ENCODE measurements around the gene ANXA2R. TPM values are rescaled to one million over a fixed set of nuclear protein-coding genes. Genes with fewer than 3 reads are reported as not detected.
A peak's percentile ranks its signal among the peaks of the same experiment; 100 is the strongest.

The ANXA2R gene
- total RNA-seq, 1 experiment from 2014 or later = 0.72 TPM

GRCh38 chr5:43007246-43007910 lies 32.7 kb downstream of the ANXA2R start:
- ChIA-PET CTCF (interaction anchor here (0.6 to 2.0 kb wide), 15 partner anchors 9 to 477 kb away, joined by 3 to 11 read pairs (median 5); partner anchors contain the start of gene TMEM267), POLR2A (interaction anchor here (1.1 to 1.4 kb wide), 3 partner anchors 10 to 114 kb away, joined by 3 read pairs; partner anchors contain the start of gene ZNF131)
- peak; percentile 38 for ATAC-seq
- Mint-ChIP-seq H3K4me1 (peaks cover 34% of the 10 kb centered on the region), H3K27me3 (ENCODE audit: low read depth) (peaks cover 89% of the 10 kb centered on the region), H3K4me3 (peak overlapping the region; percentile 78), H3K9me3 (peaks cover 3% of the 10 kb centered on the region; the same call in 1 of the 2 replicates), H3K27ac (peak overlapping the region; percentile 92), H3K36me3 (no peaks in the 10 kb centered on the region)
- no peak for TF ChIP-seq CREM (CRISPR knock-in tag; IDR thresholded peaks at IDR 0.05)
- 0 out of 2 replicates have a peak, but pooled peaks have one; percentile 26 for TF ChIP-seq TEAD4 (CRISPR knock-in tag; IDR thresholded peaks at IDR 0.05)
- TF ChIP-seq USF1 (CRISPR knock-in tag; IDR thresholded peaks at IDR 0.05) = peak; percentile 19; the same call in 1 of the 2 replicates
- TF ChIP-seq, protein P1, sequence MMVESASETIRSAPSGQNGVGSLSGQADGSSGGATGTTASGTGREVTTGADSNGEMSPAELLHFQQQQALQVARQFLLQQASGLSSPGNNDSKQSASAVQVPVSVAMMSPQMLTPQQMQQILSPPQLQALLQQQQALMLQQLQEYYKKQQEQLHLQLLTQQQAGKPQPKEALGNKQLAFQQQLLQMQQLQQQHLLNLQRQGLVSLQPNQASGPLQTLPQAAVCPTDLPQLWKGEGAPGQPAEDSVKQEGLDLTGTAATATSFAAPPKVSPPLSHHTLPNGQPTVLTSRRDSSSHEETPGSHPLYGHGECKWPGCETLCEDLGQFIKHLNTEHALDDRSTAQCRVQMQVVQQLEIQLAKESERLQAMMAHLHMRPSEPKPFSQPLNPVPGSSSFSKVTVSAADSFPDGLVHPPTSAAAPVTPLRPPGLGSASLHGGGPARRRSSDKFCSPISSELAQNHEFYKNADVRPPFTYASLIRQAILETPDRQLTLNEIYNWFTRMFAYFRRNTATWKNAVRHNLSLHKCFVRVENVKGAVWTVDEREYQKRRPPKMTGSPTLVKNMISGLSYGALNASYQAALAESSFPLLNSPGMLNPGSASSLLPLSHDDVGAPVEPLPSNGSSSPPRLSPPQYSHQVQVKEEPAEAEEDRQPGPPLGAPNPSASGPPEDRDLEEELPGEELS (CRISPR knock-in tag; IDR thresholded peaks at IDR 0.05) = no peak
- peak; percentile 80 for DNase-seq (ENCODE audit: low spot score)

- no peak for DNase-seq (ENCODE audit: low spot score)
- no peak for ATAC-seq
- no peak overlapping the region for H3K27ac Mint-ChIP-seq
- TF ChIP-seq EMX1 (CRISPR knock-in tag; IDR thresholded peaks at IDR 0.05) (no peak), NFE2L1 (CRISPR knock-in tag; IDR thresholded peaks at IDR 0.05) (no peak), ZBTB21 (CRISPR knock-in tag; IDR thresholded peaks at IDR 0.05; ENCODE audit: borderline replicate concordance) (no peak), FOXJ3 (CRISPR knock-in tag; IDR thresholded peaks at IDR 0.05; ENCODE audit: borderline replicate concordance) (no peak), ZNF317 (CRISPR knock-in tag; IDR thresholded peaks at IDR 0.05; ENCODE audit: borderline replicate concordance, low read depth) (no peak), NR2C2 (CRISPR knock-in tag; IDR thresholded peaks at IDR 0.05) (no peak)
- TF ChIP-seq, protein P2, sequence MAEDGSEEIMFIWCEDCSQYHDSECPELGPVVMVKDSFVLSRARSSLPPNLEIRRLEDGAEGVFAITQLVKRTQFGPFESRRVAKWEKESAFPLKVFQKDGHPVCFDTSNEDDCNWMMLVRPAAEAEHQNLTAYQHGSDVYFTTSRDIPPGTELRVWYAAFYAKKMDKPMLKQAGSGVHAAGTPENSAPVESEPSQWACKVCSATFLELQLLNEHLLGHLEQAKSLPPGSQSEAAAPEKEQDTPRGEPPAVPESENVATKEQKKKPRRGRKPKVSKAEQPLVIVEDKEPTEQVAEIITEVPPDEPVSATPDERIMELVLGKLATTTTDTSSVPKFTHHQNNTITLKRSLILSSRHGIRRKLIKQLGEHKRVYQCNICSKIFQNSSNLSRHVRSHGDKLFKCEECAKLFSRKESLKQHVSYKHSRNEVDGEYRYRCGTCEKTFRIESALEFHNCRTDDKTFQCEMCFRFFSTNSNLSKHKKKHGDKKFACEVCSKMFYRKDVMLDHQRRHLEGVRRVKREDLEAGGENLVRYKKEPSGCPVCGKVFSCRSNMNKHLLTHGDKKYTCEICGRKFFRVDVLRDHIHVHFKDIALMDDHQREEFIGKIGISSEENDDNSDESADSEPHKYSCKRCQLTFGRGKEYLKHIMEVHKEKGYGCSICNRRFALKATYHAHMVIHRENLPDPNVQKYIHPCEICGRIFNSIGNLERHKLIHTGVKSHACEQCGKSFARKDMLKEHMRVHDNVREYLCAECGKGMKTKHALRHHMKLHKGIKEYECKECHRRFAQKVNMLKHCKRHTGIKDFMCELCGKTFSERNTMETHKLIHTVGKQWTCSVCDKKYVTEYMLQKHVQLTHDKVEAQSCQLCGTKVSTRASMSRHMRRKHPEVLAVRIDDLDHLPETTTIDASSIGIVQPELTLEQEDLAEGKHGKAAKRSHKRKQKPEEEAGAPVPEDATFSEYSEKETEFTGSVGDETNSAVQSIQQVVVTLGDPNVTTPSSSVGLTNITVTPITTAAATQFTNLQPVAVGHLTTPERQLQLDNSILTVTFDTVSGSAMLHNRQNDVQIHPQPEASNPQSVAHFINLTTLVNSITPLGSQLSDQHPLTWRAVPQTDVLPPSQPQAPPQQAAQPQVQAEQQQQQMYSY (CRISPR knock-in tag; IDR thresholded peaks at IDR 0.05) = no peak
- no peaks in the 10 kb centered on the region for H3K36me3 Mint-ChIP-seq
- H3K9me3 Mint-ChIP-seq = peaks cover 3% of the 10 kb centered on the region; the same call in 1 of the 2 replicates
- ChIA-PET POLR2A (interaction anchor here (1.4 kb wide), 1 partner anchor 115 kb away, joined by 3 read pairs; the partner anchor contains the start of gene ZNF131), CTCF (interaction anchor here (1.2 to 2.0 kb wide), 5 partner anchors 11 to 117 kb away, joined by 3 to 11 read pairs (median 4); no protein-coding TSS in a partner anchor)
- peaks cover 34% of the 10 kb centered on the region for H3K4me1 Mint-ChIP-seq
- peak overlapping the region; percentile 78 for H3K4me3 Mint-ChIP-seq
- H3K27me3 Mint-ChIP-seq (ENCODE audit: low read depth) = peaks cover 88% of the 10 kb centered on the region
Measured at GRCh38 chr5:43006424-43007202, 33.5 kb downstream of the ANXA2R start.

- POLR2A ChIA-PET = no interaction called here
- no peaks in the 10 kb centered on the region for H3K36me3 Mint-ChIP-seq
- no peak for ATAC-seq
- no peak for DNase-seq (ENCODE audit: low spot score)
- no peak overlapping the region for H3K4me3 Mint-ChIP-seq
- CTCF ChIA-PET = no interaction called here
- no peak overlapping the region for H3K27ac Mint-ChIP-seq
- peaks cover 88% of the 10 kb centered on the region for H3K27me3 Mint-ChIP-seq (ENCODE audit: low read depth)
- H3K4me1 Mint-ChIP-seq = peaks cover 36% of the 10 kb centered on the region
- H3K9me3 Mint-ChIP-seq = peaks cover 3% of the 10 kb centered on the region; the same call in 1 of the 2 replicates
- TF ChIP-seq ZNF317 (CRISPR knock-in tag; IDR thresholded peaks at IDR 0.05; ENCODE audit: borderline replicate concordance, low read depth) (no peak), USF1 (CRISPR knock-in tag; IDR thresholded peaks at IDR 0.05) (no peak), GRHL2 (CRISPR knock-in tag; IDR thresholded peaks at IDR 0.05; ENCODE audit: insufficient replicate concordance, severe bottlenecking) (no peak)
- TF ChIP-seq, protein P3, sequence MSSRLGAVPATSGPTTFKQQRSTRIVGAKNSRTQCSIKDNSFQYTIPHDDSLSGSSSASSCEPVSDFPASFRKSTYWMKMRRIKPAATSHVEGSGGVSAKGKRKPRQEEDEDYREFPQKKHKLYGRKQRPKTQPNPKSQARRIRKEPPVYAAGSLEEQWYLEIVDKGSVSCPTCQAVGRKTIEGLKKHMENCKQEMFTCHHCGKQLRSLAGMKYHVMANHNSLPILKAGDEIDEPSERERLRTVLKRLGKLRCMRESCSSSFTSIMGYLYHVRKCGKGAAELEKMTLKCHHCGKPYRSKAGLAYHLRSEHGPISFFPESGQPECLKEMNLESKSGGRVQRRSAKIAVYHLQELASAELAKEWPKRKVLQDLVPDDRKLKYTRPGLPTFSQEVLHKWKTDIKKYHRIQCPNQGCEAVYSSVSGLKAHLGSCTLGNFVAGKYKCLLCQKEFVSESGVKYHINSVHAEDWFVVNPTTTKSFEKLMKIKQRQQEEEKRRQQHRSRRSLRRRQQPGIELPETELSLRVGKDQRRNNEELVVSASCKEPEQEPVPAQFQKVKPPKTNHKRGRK (CRISPR knock-in tag; IDR thresholded peaks at IDR 0.05; ENCODE audit: borderline replicate concordance) = no peak
- TF ChIP-seq, protein P4, sequence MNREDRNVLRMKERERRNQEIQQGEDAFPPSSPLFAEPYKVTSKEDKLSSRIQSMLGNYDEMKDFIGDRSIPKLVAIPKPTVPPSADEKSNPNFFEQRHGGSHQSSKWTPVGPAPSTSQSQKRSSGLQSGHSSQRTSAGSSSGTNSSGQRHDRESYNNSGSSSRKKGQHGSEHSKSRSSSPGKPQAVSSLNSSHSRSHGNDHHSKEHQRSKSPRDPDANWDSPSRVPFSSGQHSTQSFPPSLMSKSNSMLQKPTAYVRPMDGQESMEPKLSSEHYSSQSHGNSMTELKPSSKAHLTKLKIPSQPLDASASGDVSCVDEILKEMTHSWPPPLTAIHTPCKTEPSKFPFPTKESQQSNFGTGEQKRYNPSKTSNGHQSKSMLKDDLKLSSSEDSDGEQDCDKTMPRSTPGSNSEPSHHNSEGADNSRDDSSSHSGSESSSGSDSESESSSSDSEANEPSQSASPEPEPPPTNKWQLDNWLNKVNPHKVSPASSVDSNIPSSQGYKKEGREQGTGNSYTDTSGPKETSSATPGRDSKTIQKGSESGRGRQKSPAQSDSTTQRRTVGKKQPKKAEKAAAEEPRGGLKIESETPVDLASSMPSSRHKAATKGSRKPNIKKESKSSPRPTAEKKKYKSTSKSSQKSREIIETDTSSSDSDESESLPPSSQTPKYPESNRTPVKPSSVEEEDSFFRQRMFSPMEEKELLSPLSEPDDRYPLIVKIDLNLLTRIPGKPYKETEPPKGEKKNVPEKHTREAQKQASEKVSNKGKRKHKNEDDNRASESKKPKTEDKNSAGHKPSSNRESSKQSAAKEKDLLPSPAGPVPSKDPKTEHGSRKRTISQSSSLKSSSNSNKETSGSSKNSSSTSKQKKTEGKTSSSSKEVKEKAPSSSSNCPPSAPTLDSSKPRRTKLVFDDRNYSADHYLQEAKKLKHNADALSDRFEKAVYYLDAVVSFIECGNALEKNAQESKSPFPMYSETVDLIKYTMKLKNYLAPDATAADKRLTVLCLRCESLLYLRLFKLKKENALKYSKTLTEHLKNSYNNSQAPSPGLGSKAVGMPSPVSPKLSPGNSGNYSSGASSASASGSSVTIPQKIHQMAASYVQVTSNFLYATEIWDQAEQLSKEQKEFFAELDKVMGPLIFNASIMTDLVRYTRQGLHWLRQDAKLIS (CRISPR knock-in tag; IDR thresholded peaks at IDR 0.05; ENCODE audit: borderline replicate concordance) = no peak
Measured at GRCh38 chr5:43005031-43005430, 35.1 kb downstream of the ANXA2R start.
